ENCODE results near the gene ZNF622.

ZNF622 gene

GRCh38 chr5:16504571-16504970, 39.0 kb upstream of the ZNF622 start:
- H3K36me3 ChIP-seq (ENCODE audit: control insufficient read depth in 2 of 2, insufficient read depth in 1 of 2, low read length in 2 of 2) = no peaks in the 10 kb centered on the region

More at GRCh38 chr5:16504571-16504970, 39.0 kb upstream of the ZNF622 start:
- no peaks in the 10 kb centered on the region for H3K9me3 ChIP-seq (ENCODE audit: control insufficient read depth, insufficient read depth, low read depth, low read length)
- POLR2A ChIA-PET = no interaction called here
- CTCF ChIA-PET = no interaction called here
- peaks cover 3% of the 10 kb centered on the region; the same call in 1 of the 2 replicates for H3K4me1 ChIP-seq (ENCODE audit: control insufficient read depth, insufficient read depth, low read length)
- TF ChIP-seq INSM2 (tag by site-specific recombination; IDR thresholded peaks at IDR 0.05) (no peak), ZNF394 (tag by site-specific recombination; IDR thresholded peaks at IDR 0.05; ENCODE audit: borderline replicate concordance) (no peak), ZNF26 (tag by site-specific recombination; IDR thresholded peaks at IDR 0.05) (no peak), ZNF19 (tag by site-specific recombination; IDR thresholded peaks at IDR 0.05; ENCODE audit: low read depth) (no peak), ZNF354C (tag by site-specific recombination; IDR thresholded peaks at IDR 0.05; ENCODE audit: borderline replicate concordance, low read depth) (no peak), ZNF501 (tag by site-specific recombination; IDR thresholded peaks at IDR 0.05) (no peak), MYNN (tag by site-specific recombination; IDR thresholded peaks at IDR 0.05; ENCODE audit: borderline replicate concordance) (no peak), RBAK (tag by site-specific recombination; IDR thresholded peaks at IDR 0.05) (no peak), KLF16 (tag by site-specific recombination; IDR thresholded peaks at IDR 0.05) (no peak), ZNF610 (tag by site-specific recombination; IDR thresholded peaks at IDR 0.05; ENCODE audit: borderline replicate concordance) (no peak), ZNF148 (tag by site-specific recombination; IDR thresholded peaks at IDR 0.05; ENCODE audit: borderline replicate concordance) (no peak), ZIC2 (tag by site-specific recombination; IDR thresholded peaks at IDR 0.05) (no peak), ZNF155 (tag by site-specific recombination; IDR thresholded peaks at IDR 0.05) (no peak), SETDB1 (IDR thresholded peaks at IDR 0.05; ENCODE audit: insufficient read length, low read length) (no peak)
- TF ChIP-seq, protein P1, sequence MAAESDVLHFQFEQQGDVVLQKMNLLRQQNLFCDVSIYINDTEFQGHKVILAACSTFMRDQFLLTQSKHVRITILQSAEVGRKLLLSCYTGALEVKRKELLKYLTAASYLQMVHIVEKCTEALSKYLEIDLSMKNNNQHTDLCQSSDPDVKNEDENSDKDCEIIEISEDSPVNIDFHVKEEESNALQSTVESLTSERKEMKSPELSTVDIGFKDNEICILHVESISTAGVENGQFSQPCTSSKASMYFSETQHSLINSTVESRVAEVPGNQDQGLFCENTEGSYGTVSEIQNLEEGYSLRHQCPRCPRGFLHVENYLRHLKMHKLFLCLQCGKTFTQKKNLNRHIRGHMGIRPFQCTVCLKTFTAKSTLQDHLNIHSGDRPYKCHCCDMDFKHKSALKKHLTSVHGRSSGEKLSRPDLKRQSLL (tag by site-specific recombination; IDR thresholded peaks at IDR 0.05) = no peak
- TF ChIP-seq, protein P2, sequence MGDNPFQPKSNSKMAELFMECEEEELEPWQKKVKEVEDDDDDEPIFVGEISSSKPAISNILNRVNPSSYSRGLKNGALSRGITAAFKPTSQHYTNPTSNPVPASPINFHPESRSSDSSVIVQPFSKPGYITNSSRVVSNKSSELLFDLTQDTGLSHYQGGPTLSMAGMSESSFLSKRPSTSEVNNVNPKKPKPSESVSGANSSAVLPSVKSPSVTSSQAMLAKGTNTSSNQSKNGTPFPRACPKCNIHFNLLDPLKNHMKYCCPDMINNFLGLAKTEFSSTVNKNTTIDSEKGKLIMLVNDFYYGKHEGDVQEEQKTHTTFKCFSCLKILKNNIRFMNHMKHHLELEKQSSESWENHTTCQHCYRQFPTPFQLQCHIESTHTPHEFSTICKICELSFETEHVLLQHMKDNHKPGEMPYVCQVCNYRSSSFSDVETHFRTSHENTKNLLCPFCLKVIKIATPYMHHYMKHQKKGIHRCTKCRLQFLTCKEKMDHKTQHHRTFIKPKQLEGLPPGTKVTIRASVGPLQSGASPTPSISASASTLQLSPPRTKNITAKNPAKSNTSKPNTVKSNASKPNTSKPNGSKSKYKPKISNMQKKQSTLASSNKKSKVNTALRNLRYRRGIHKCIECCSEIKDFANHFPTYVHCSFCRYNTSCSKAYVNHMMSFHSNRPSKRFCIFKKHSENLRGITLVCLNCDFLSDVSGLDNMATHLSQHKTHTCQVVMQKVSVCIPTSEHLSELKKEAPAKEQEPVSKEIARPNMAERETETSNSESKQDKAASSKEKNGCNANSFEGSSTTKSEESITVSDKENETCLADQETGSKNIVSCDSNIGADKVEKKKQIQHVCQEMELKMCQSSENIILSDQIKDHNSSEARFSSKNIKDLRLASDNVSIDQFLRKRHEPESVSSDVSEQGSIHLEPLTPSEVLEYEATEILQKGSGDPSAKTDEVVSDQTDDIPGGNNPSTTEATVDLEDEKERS (tag by site-specific recombination; IDR thresholded peaks at IDR 0.05) = no peak
- TF ChIP-seq, protein P3, sequence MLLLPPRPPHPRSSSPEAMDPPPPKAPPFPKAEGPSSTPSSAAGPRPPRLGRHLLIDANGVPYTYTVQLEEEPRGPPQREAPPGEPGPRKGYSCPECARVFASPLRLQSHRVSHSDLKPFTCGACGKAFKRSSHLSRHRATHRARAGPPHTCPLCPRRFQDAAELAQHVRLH (tag by site-specific recombination; IDR thresholded peaks at IDR 0.05) = no peak
- TF ChIP-seq, protein P4, sequence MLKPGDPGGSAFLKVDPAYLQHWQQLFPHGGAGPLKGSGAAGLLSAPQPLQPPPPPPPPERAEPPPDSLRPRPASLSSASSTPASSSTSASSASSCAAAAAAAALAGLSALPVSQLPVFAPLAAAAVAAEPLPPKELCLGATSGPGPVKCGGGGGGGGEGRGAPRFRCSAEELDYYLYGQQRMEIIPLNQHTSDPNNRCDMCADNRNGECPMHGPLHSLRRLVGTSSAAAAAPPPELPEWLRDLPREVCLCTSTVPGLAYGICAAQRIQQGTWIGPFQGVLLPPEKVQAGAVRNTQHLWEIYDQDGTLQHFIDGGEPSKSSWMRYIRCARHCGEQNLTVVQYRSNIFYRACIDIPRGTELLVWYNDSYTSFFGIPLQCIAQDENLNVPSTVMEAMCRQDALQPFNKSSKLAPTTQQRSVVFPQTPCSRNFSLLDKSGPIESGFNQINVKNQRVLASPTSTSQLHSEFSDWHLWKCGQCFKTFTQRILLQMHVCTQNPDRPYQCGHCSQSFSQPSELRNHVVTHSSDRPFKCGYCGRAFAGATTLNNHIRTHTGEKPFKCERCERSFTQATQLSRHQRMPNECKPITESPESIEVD (tag by site-specific recombination; IDR thresholded peaks at IDR 0.05) = no peak
- TF ChIP-seq, protein P5, sequence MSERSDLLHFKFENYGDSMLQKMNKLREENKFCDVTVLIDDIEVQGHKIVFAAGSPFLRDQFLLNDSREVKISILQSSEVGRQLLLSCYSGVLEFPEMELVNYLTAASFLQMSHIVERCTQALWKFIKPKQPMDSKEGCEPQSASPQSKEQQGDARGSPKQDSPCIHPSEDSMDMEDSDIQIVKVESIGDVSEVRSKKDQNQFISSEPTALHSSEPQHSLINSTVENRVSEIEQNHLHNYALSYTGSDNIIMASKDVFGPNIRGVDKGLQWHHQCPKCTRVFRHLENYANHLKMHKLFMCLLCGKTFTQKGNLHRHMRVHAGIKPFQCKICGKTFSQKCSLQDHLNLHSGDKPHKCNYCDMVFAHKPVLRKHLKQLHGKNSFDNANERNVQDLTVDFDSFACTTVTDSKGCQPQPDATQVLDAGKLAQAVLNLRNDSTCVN (tag by site-specific recombination; optimal IDR thresholded peaks at IDR 0.05) = no peak
- H3K27ac ChIP-seq (ENCODE audit: extremely low read depth, low read depth, low read length) = no peak overlapping the region
- H3K4me3 ChIP-seq (ENCODE audit: low read depth, low read length) = no peak overlapping the region

All from HEK293 (cell line).